GM12872 (cell line): ENCODE measurements around the gene ABT1.
A peak's percentile ranks its signal among the peaks of the same experiment; 100 is the strongest.

ENCODE experiments used
- CTCF ChIP-seq: IDR thresholded peaks from 3 replicates; pipeline ENCODE4 v1.5.1; 2011; ENCODE audit warnings: low read depth, mild to moderate bottlenecking, low read length, moderate library complexity; ENCODE audit not compliant: insufficient read depth

Gene ABT1

GRCh38 chr6:26554697-26555504 lies 41.9 kb upstream of the ABT1 start:
- TF ChIP-seq CTCF: no peak

DNA sequence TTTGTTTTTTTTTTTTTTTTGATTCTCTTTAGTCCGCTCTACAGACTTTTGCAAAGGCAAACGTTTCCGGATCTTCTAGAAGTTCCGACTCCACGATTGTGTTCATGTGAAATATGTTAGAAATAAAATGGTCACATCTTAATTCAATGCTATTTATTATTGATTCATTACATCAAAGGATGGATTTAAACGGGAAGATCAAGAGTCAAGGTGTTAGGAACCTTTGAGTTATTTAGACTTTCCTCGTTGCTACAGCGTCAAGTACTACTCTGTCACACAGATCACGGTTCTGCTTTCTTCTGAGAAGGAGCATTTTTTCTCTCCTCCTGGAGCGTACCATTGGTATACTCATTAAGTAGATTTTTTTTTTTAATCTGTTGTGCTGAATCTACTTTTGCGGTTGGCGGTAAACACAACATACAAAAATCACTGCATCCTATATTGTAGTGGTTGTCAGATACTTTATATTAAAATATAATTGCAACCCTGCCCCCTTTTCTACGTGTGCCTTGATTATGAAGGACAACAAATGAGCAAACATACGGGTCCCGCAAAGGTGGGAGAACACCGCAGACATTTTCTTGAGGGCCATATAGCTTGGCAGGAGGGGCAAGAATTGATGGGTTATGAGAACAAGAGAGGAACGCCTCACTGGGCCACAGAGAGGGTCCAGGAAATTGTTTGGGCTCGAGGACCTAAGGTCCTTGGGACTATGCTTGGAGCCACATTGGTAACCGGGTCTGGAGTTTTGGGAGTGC lies 41.1 kb upstream of the ABT1 start:
- no peak for TF ChIP-seq CTCF

DNA sequence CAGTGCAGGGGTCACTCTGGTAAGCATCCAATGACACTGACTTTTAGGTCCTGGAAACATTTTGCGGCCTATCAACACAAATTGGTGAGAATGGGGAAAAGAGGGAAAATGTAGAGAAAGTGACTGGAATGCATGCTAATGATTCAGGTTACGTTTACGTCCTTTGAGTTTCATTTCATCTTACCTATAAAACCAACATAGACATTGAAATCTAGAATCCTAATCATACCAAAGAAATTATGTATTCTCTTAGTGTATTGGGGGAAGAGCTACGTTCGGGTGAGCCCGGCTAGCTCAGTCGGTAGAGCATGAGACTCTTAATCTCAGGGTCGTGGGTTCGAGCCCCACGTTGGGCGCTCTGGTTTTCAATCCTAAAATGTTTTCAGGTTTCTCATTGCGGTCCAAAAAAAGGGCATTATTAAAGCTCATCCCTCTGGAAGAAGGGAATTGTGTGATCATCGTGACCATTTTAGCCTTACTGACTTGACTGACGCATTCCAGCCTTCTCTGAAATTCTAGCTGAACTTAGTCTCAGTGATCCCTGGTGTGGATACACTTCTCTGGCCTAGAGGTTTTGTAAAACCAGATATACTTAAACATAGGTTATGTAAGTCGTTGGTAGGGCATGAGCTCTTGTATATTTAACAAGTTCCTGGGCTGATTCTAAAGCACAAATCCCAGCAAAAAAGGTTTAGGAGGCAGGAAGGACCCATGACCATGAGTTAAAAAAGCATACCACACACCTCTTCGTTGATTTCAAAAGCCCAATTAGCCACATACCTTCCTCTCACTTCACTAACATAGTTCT lies 40.3 kb upstream of the ABT1 start:
- TF ChIP-seq CTCF: no peak

DNA sequence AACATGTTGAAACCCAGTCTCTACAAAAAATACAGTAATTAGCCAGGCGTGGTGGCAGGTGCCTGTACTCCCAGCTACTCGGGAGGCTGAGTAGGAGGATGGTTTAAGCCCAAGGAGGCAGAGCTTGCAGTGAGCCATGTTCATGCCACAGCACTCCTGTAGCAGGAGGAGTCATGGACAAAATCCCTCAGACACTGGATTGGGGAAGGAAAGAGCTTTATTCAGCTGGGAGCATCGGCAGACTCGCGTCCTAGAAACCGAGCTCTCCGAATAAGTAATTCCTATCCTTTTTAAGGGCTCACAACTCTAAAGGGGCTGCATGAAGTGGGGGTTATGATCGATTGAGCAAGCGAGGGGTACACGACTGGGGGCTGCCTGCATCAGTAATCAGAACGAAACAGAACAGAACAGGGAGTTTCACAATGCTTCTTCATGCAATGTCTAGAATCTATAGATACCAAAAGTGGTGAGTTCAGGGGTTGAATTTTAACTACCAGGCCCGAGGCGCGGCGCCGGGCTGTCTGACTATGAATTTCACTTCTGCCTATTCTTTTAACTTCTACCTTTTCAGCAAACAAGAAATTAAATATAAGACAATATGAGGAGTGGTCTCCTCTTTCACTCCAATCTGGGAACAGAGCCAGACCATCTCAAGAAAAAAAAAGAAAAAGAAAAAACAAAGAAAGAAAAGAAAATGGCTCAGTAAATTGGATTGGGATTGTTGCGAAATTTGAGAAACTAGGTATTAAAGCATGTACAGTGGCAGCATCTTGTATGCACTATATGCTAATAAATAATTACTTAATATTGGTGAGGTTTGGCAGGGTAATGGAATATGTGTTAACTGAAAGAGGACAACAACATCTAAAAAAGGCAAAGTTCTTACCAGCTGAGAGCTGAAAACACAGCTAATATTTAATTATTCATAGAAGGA lies 35.0 kb upstream of the ABT1 start:
- no peak for TF ChIP-seq CTCF

DNA sequence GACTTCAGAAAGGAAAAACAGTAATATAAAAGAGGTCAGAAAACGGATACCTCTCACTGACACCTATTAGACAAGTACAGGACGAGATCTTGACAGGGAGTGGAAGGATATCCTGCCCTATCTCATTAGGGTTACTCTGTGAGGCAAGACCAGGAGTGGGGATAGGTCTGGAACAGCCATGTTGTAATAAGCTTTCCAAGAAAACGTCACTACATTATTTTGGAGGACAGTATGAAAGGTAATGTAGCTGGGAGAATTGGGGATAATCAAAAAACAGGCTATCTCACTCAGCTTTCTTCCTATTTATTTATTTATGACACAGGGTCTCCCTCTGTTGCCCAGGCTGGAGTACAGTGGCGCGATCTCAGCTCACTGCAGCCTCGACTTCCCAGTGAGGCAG lies 33.3 kb upstream of the ABT1 start:
- no peak for TF ChIP-seq CTCF

DNA sequence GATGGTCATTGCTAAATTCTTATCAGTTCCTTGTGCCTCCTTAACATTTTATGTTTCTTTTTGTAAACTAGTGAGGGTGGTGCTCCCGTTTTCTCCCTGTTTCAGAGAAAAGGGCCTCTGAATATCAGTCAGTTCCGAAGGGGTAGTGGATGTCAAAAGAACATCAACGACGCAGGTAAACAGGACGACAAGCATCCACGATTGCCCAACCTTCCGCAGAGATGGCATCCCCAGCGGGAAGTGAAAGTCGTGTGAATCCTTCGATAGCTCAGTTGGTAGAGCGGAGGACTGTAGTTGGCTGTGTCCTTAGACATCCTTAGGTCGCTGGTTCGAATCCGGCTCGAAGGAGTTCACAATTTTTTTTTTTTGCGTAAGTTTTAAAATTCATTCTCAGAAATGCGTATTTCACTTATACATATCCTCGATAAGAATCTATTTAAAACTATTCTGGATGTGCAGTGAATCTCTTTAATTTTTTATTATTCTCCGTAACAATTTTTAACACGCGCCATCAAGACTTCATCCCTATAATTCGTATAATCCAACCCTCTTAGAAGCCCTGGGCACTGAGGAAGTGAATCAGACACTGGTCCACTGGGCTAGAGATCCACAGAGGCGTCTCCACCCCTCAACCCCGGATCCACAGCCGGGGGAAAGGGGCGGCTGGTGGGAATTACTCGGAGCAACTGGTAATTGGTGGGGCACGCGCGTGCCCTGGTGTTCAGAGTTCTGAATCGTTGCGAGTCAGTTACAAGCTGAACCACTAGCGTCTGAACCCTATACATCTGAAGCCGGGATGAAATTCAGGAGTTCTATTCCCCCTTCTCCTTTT lies 27.9 kb upstream of the ABT1 start:
- TF ChIP-seq CTCF: peak; percentile 61
